OCI-LY1 (cell line): ENCODE data around the gene TOGARAM2.

Experiments used
- H2AFZ ChIP-seq: fragments of 200-600 bp; sonication (generic), shearing (Covaris generic); 2 replicates; pipeline ENCODE4 v1.6.0; 2014; ENCODE audit warnings: antibody characterized with exemption, mild to moderate bottlenecking, low read length
- H3F3A ChIP-seq: fragments of 200-600 bp; sonication (generic), shearing (Covaris generic); 2 replicates; pipeline ENCODE4 v1.6.0; 2014; ENCODE audit warnings: mild to moderate bottlenecking, antibody characterized with exemption, low read length, moderate library complexity; ENCODE audit not compliant: insufficient read depth
- H3K27ac ChIP-seq: fragments of 200-600 bp; sonication (generic); 2 replicates; pipeline ENCODE4 v1.5.1; 2014; ENCODE audit warnings: low read length, mixed run types, mild to moderate bottlenecking, low read depth; ENCODE audit not compliant: poor library complexity, severe bottlenecking
- H3K27me3 ChIP-seq: fragments of 200-600 bp; sonication (generic); 2 replicates; pipeline ENCODE4 v1.6.0; 2014; ENCODE audit warnings: antibody characterized with exemption, mild to moderate bottlenecking, low read length, moderate library complexity; ENCODE audit not compliant: insufficient read depth
- H3K36me3 ChIP-seq: fragments of 200-600 bp; sonication (generic); 2 replicates; pipeline ENCODE4 v1.6.1; 2014; ENCODE audit warnings: mild to moderate bottlenecking, antibody characterized with exemption, low read length, moderate library complexity, mixed read lengths; ENCODE audit not compliant: insufficient read depth
- H3K4me1 ChIP-seq: fragments of 200-600 bp; sonication (generic); 2 replicates; pipeline ENCODE4 v1.5.1; 2014; ENCODE audit warnings: mild to moderate bottlenecking, low read length, moderate library complexity; ENCODE audit not compliant: insufficient read depth, severe bottlenecking
- H3K4me2 ChIP-seq: fragments of 200-600 bp; sonication (generic), shearing (Covaris generic); 2 replicates; pipeline ENCODE4 v1.6.1; 2014; ENCODE audit warnings: low read length
- H3K4me3 ChIP-seq: fragments of 200-600 bp; sonication (generic); 2 replicates; pipeline ENCODE4 v1.5.1; 2014; ENCODE audit warnings: low read length, low read depth, mild to moderate bottlenecking, mixed read lengths; ENCODE audit not compliant: poor library complexity, severe bottlenecking
- H3K79me2 ChIP-seq: fragments of 200-600 bp; shearing (Covaris generic); 2 replicates; pipeline ENCODE4 v1.6.1; 2016; ENCODE audit warnings: mixed run types, low read length, mixed read lengths; ENCODE audit not compliant: insufficient read depth
- H3K9ac ChIP-seq: fragments of 200-600 bp; sonication (generic), shearing (Covaris generic); 2 replicates; pipeline ENCODE4 v1.6.1; 2014; ENCODE audit warnings: mild to moderate bottlenecking, low read length, mixed read lengths
- H3K9me2 ChIP-seq: fragments of 200-600 bp; sonication (generic), shearing (Covaris generic); 2 replicates; pipeline ENCODE4 v1.6.1; 2014; ENCODE audit warnings: low read depth, mild to moderate bottlenecking, low read length, mixed read lengths
- H3K9me3 ChIP-seq: fragments of 200-600 bp; shearing (Covaris generic); 2 replicates; pipeline ENCODE4 v1.6.1; 2014; ENCODE audit warnings: low read length, mixed read lengths
- H4K20me1 ChIP-seq: fragments of 200-600 bp; sonication (generic), shearing (Covaris generic); 2 replicates; pipeline ENCODE4 v1.6.0; 2016; ENCODE audit warnings: mild to moderate bottlenecking, low read length; ENCODE audit not compliant: insufficient read depth
- EZH2 ChIP-seq: fragments of 200-600 bp; sonication (generic), shearing (Covaris generic); IDR thresholded peaks from 2 replicates; pipeline ENCODE4 v1.8.0; 2017; ENCODE audit warnings: borderline replicate concordance, mixed run types, mild to moderate bottlenecking, antibody characterized with exemption, low read length, moderate library complexity, mixed read lengths
- TF ChIP-seq, protein P1 (sequence below): fragments of 200-600 bp; sonication (generic), shearing (Covaris generic); IDR thresholded peaks from 2 replicates; pipeline ENCODE4 v1.5.1; 2017; ENCODE audit warnings: mild to moderate bottlenecking, antibody characterized with exemption, low read length, moderate library complexity, mixed read lengths

TOGARAM2 gene

DNA sequence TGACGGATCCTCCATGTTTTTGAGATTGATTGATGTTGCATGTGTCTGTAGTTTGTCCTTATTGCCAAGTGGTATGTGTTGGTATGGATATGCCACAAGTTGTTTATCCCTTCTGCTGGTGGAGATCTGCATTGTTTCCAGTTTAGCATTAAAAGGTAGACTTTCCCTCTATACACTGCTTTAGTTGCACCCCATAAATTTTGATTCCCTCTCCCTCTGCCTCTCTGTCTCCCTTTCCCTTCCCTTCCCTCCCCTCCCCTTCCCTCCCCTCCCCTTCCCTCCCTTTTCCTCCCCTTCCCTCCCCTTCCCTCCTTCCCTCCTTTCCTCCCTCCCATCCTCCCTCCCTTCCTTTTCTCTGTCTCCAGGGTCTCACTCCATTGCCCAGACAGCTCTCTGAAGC, 18.6 kb upstream of the TOGARAM2 start:
- no peaks in the 10 kb centered on the region; the same call in 1 of the 2 replicates for H3K27me3 ChIP-seq
- H3K27ac ChIP-seq: no peak overlapping the region
- H2AFZ ChIP-seq: no peak overlapping the region
- H3K9me2 ChIP-seq: no peaks in the 10 kb centered on the region
- H3K4me2 ChIP-seq: no peak overlapping the region
- no peak overlapping the region for H3K4me3 ChIP-seq
- TF ChIP-seq, protein P1, sequence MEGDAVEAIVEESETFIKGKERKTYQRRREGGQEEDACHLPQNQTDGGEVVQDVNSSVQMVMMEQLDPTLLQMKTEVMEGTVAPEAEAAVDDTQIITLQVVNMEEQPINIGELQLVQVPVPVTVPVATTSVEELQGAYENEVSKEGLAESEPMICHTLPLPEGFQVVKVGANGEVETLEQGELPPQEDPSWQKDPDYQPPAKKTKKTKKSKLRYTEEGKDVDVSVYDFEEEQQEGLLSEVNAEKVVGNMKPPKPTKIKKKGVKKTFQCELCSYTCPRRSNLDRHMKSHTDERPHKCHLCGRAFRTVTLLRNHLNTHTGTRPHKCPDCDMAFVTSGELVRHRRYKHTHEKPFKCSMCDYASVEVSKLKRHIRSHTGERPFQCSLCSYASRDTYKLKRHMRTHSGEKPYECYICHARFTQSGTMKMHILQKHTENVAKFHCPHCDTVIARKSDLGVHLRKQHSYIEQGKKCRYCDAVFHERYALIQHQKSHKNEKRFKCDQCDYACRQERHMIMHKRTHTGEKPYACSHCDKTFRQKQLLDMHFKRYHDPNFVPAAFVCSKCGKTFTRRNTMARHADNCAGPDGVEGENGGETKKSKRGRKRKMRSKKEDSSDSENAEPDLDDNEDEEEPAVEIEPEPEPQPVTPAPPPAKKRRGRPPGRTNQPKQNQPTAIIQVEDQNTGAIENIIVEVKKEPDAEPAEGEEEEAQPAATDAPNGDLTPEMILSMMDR: no peak
- no peak for TF ChIP-seq EZH2
- no peaks in the 10 kb centered on the region for H4K20me1 ChIP-seq
- H3K79me2 ChIP-seq: no peaks in the 10 kb centered on the region
- H3K9ac ChIP-seq: no peak overlapping the region
- no peaks in the 10 kb centered on the region for H3K36me3 ChIP-seq
- no peaks in the 10 kb centered on the region for H3K4me1 ChIP-seq
- no peaks in the 10 kb centered on the region for H3F3A ChIP-seq
- H3K9me3 ChIP-seq: no peaks in the 10 kb centered on the region

DNA sequence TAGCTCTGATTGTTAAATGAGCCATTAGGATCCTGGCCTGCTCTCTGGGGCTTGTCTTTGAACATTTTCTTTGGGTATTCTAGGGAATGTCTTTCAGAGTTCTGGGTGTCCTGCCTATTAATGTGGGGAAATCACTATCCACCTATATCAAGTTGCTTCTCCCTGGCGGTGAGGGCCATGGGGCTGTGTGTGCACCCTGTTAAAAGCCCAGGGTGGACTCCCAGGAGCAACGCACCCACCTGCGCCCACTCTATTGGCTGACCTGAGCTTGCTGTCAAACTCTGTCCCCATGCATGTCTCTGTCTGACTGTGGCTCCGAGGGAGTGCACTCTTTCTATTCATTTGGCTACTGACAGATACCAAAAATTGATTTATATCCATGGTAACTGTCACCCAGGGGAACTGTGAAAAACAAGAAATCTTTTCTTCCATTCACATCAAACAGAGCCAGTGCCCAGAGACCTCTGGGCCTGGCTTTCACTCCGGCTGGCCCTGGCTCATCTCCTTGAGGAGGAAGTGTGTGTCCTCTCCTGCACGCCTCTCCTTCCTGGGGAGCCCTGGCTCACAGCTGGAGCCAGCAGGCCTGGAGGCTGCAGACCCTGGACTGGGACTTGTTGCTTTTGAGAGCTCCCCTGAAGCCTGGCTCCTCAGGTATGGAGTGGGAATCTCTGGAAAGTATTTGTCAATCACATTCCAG, 10.5 kb upstream of the TOGARAM2 start:
- H3K4me3 ChIP-seq: no peak overlapping the region
- no peaks in the 10 kb centered on the region for H3K27me3 ChIP-seq
- no peaks in the 10 kb centered on the region for H3K79me2 ChIP-seq
- TF ChIP-seq, protein P1: no peak
- TF ChIP-seq EZH2: no peak
- no peak overlapping the region for H3K4me2 ChIP-seq
- H3K9ac ChIP-seq: no peak overlapping the region
- H2AFZ ChIP-seq: no peak overlapping the region
- no peaks in the 10 kb centered on the region for H3F3A ChIP-seq
- no peaks in the 10 kb centered on the region for H3K4me1 ChIP-seq
- H4K20me1 ChIP-seq: no peaks in the 10 kb centered on the region
- H3K9me3 ChIP-seq: no peaks in the 10 kb centered on the region
- no peak overlapping the region for H3K27ac ChIP-seq
- no peaks in the 10 kb centered on the region for H3K9me2 ChIP-seq
- no peaks in the 10 kb centered on the region for H3K36me3 ChIP-seq

DNA sequence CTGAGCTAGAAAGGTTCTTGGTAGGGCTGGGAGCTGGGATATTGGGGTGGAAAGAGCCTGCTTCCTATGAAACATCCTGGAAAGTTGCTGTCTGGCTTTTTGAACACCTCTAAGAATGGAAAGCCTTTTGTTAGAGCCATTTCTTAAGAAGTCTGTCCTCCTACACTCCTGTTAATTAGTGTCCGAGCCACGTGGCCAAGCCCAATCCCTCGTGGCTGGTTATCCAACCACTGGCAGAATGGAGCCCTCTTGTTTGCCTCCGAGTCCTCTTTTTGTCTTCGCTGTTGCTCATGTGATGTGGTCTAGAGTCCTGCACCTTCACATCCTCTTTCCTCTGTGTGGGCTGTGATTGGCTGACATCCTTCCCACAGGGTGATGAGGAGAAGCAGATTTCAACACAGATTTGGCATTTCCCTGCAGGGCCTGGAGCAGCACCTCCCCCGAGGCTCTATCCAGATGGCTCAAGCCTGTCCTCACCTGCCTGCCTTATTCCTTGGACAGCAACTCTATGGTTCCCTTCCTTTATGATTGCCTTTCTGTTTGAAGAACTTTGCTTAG, 8.2 kb upstream of the TOGARAM2 start:
- Histone ChIP-seq H3K79me2 (no peaks in the 10 kb centered on the region), H3K4me3 (no peak overlapping the region), H3F3A (no peaks in the 10 kb centered on the region), H3K27ac (no peak overlapping the region), H2AFZ (no peak overlapping the region), H3K4me2 (no peak overlapping the region), H3K27me3 (no peaks in the 10 kb centered on the region), H3K36me3 (no peaks in the 10 kb centered on the region), H3K9me2 (no peaks in the 10 kb centered on the region), H3K9ac (no peak overlapping the region), H4K20me1 (no peaks in the 10 kb centered on the region), H3K4me1 (no peaks in the 10 kb centered on the region), H3K9me3 (no peaks in the 10 kb centered on the region)
- TF ChIP-seq, protein P1: no peak
- TF ChIP-seq EZH2: no peak
